GM23338 (cell line): Measurements from ENCODE around the gene ZMYND8. TPM values are rescaled to one million over a fixed set of nuclear protein-coding genes. Genes with fewer than 3 reads are reported as not detected.
A peak's percentile ranks its signal among the peaks of the same experiment; 100 is the strongest.

ENCODE experiments used
- ATAC-seq: fragments of 200-7000 bp; cut with Tn5 transposase; 3 replicates; pipeline ENCODE4 v1.9.1; 2020
- DNase-seq: peaks from one replicate; pipeline ENCODE4 v3.0.0-alpha.2; 2015; ENCODE audit warnings: low spot score
- H2AFZ ChIP-seq: fragments of 200-600 bp; sonication (generic); 2 replicates; pipeline ENCODE4 v1.8.0; 2016; ENCODE audit warnings: antibody characterized with exemption, mild to moderate bottlenecking, moderate library complexity
- H3F3A ChIP-seq: fragments of 200-600 bp; sonication (generic); replicated peaks from 2 replicates; pipeline ENCODE4 v1.8.0; 2017; ENCODE audit warnings: antibody characterized with exemption, mixed run types, low read depth
- H3K27ac ChIP-seq: fragments of 200-600 bp; sonication (generic); 2 replicates; pipeline ENCODE4 v1.6.1; 2016; ENCODE audit warnings: low read depth
- H3K27me3 ChIP-seq: fragments of 200-600 bp; sonication (generic); 2 replicates; pipeline ENCODE4 v1.8.0; 2016; ENCODE audit warnings: mild to moderate bottlenecking, mixed run types, moderate library complexity; ENCODE audit not compliant: insufficient read depth
- H3K36me3 ChIP-seq: fragments of 200-600 bp; sonication (generic); 2 replicates; pipeline ENCODE4 v1.8.0; 2016; ENCODE audit warnings: mild to moderate bottlenecking; ENCODE audit not compliant: insufficient read depth
- H3K4me1 ChIP-seq: fragments of 200-600 bp; sonication (generic); 2 replicates; pipeline ENCODE4 v1.8.0; 2016; ENCODE audit warnings: mild to moderate bottlenecking, moderate library complexity; ENCODE audit not compliant: insufficient read depth
- H3K4me2 ChIP-seq: fragments of 200-600 bp; sonication (generic); 2 replicates; pipeline ENCODE4 v1.7.1; 2017; ENCODE audit warnings: mixed run types
- H3K4me3 ChIP-seq: fragments of 200-600 bp; sonication (generic); 2 replicates; pipeline ENCODE4 v1.6.1; 2016; ENCODE audit warnings: mixed run types
- H3K79me2 ChIP-seq: fragments of 200-600 bp; sonication (generic); replicated peaks from 2 replicates; pipeline ENCODE4 v1.8.0; 2017; ENCODE audit warnings: mild to moderate bottlenecking; ENCODE audit not compliant: insufficient read depth
- H3K9me2 ChIP-seq: fragments of 200-600 bp; sonication (generic); 2 replicates; pipeline ENCODE4 v1.8.0; 2017; ENCODE audit not compliant: insufficient read depth
- H4K20me1 ChIP-seq: fragments of 200-600 bp; sonication (generic); replicated peaks from 2 replicates; pipeline ENCODE4 v1.8.0; 2017; ENCODE audit warnings: mild to moderate bottlenecking; ENCODE audit not compliant: insufficient read depth
- H3K27ac Mint-ChIP-seq: 2 replicates; pipeline ENCODE4 v1.8.0; 2020; ENCODE audit warnings: inconsistent platforms, mild to moderate bottlenecking, moderate library complexity, mixed read lengths
- H3K27me3 Mint-ChIP-seq: 3 replicates; pipeline ENCODE4 v1.8.0; 2022; ENCODE audit warnings: low read depth, mild to moderate bottlenecking, moderate library complexity, mixed read lengths, inconsistent platforms; ENCODE audit not compliant: insufficient read depth, poor library complexity
- H3K36me3 Mint-ChIP-seq: 3 replicates; pipeline ENCODE4 v1.8.0; 2021; ENCODE audit warnings: low read depth, mild to moderate bottlenecking, inconsistent platforms, moderate library complexity, mixed read lengths
- H3K4me1 Mint-ChIP-seq: 3 replicates; pipeline ENCODE4 v1.8.0; 2020; ENCODE audit warnings: mild to moderate bottlenecking, inconsistent platforms, mixed read lengths
- H3K4me3 Mint-ChIP-seq: 3 replicates; pipeline ENCODE4 v1.8.0; 2021; ENCODE audit warnings: moderate library complexity, mild to moderate bottlenecking, inconsistent platforms, mixed read lengths
- H3K9me3 Mint-ChIP-seq: 3 replicates; pipeline ENCODE4 v1.8.0; 2020; ENCODE audit warnings: moderate library complexity, mild to moderate bottlenecking, inconsistent platforms, mixed read lengths
- CREB1 ChIP-seq: fragments of 250-450 bp; sonication (Bioruptor Pico); IDR thresholded peaks from 2 replicates; pipeline ENCODE4 v1.5.0; 2020; ENCODE audit warnings: low read depth, mild to moderate bottlenecking, moderate library complexity
- CTCF ChIP-seq, 2 experiments: fragments of 200-600 bp in 1 of 2; sonication (generic) in 1 of 2; conservative IDR thresholded peaks; 2 replicates each; pipeline versions ENCODE4 v1.5.1 to v1.6.1; 2016 to 2017; ENCODE audit warnings: antibody characterized with exemption in 2 of 2, low read depth in 2 of 2, mild to moderate bottlenecking in 2 of 2, moderate library complexity in 1 of 2
- ETS1 ChIP-seq: IDR thresholded peaks from 2 replicates; pipeline ENCODE4 v1.6.1; 2016; ENCODE audit warnings: antibody characterized with exemption
- EZH2 ChIP-seq: fragments of 200-600 bp; sonication (generic); IDR thresholded peaks from one replicate; pipeline ENCODE4 v1.8.0; 2017; ENCODE audit warnings: antibody characterized with exemption, mild to moderate bottlenecking, low read depth; ENCODE audit not compliant: unreplicated experiment
- EZH2phosphoT487 ChIP-seq: fragments of 200-600 bp; sonication (generic); IDR thresholded peaks from one replicate; pipeline ENCODE4 v1.8.1; 2018; ENCODE audit warnings: antibody characterized with exemption; ENCODE audit not compliant: unreplicated experiment
- JUNB ChIP-seq: IDR thresholded peaks from one replicate; pipeline ENCODE4 v1.6.1; 2016; ENCODE audit warnings: antibody characterized with exemption; ENCODE audit not compliant: unreplicated experiment
- POLR2AphosphoS5 ChIP-seq: IDR thresholded peaks from 2 replicates; pipeline ENCODE4 v1.6.1; 2016; ENCODE audit warnings: antibody characterized with exemption, low read depth
- STAT1 ChIP-seq: IDR thresholded peaks from one replicate; pipeline ENCODE4 v1.6.1; 2016; ENCODE audit warnings: antibody characterized with exemption; ENCODE audit not compliant: unreplicated experiment
- ZNF114 ChIP-seq: fragments of 250-450 bp; sonication (Bioruptor Pico); IDR thresholded peaks from 2 replicates; pipeline ENCODE4 v1.5.0; 2020; ENCODE audit warnings: mild to moderate bottlenecking, moderate library complexity
- ZNF462 ChIP-seq: fragments of 250-450 bp; sonication (Bioruptor Pico); IDR thresholded peaks from 2 replicates; pipeline ENCODE4 v1.5.0; 2020; ENCODE audit warnings: mild to moderate bottlenecking, moderate library complexity
- long read RNA-seq: library from polyadenylated mRNA; unstranded; transcript quantifications from one replicate; pipeline ENCODE4 v2.0.0, GENCODE V29; 2020; ENCODE audit not compliant: unreplicated experiment
- polyA plus RNA-seq: library from polyadenylated mRNA; unstranded; fragments of >200 nt; fragmentation: Nextera tagmentation; extraction: Ambion mirVana; gene quantifications from 2 replicates; pipeline ENCODE4 v1.2.1, GENCODE V29; 2016
- total RNA-seq: library from RNA; depleted of rRNA; stranded (reverse); fragments of >200 nt; shearing (Covaris generic); gene quantifications from 2 replicates; pipeline ENCODE4 v1.2.3, GENCODE V29; 2014; rRNA removed

The ZMYND8 gene
- total RNA-seq: 64.2 and 70.9 TPM in 2 replicates
- 122 and 128 TPM in 2 replicates for polyA plus RNA-seq
- long read RNA-seq, partial matches to known transcripts: 16 of 33 reads
- long read RNA-seq, other reads (novel, unspliced or antisense): 17 of 33 reads

- Mint-ChIP-seq H3K36me3 (peaks cover 67% of the 10 kb centered on the region), H3K27me3 (peaks cover 34% of the 10 kb centered on the region), H3K27ac (no peak within 1 kb of the TSS; the same call in 1 of the 2 replicates), H3K9me3 (no peaks in the 10 kb centered on the region; the same call in 2 of the 3 replicates), H3K4me1 (peaks cover 54% of the 10 kb centered on the region; the same call in 2 of the 3 replicates), H3K4me3 (peak within 1 kb of the TSS; percentile 68)
- ATAC-seq: peak; percentile 27
- Histone ChIP-seq H2AFZ (no peak within 1 kb of the TSS), H3K4me1 (peaks cover 93% of the 10 kb centered on the region), H3K79me2 (peaks cover 96% of the 10 kb centered on the region), H3K4me2 (peak within 1 kb of the TSS; percentile 67), H3K27me3 (no peaks in the 10 kb centered on the region), H3K9me2 (no peaks in the 10 kb centered on the region), H4K20me1 (no peaks in the 10 kb centered on the region), H3K36me3 (no peaks in the 10 kb centered on the region), H3K27ac (peak within 1 kb of the TSS; percentile 98), H3K4me3 (peak within 1 kb of the TSS; percentile 24; the same call in 1 of the 2 replicates), H3F3A (peaks cover 19% of the 10 kb centered on the region)
- TF ChIP-seq EZH2phosphoT487: no peak
- peak; percentile 35 for TF ChIP-seq CREB1
- DNase-seq: peak; percentile 75
Observed at GRCh38 chr20:47356526-47357295, at the start of gene ZMYND8. TSS of gene ZMYND8 (minus strand) at chr20:47356699. CDS start at chr20:47356670, 29 bp downstream.

- no peaks in the 10 kb centered on the region for H3F3A ChIP-seq
- DNase-seq (no peak), ATAC-seq (no peak)
- no peaks in the 10 kb centered on the region for H4K20me1 ChIP-seq
- H3K4me3 ChIP-seq: no peak overlapping the region
- no peaks in the 10 kb centered on the region for H3K36me3 ChIP-seq
- H3K4me3 Mint-ChIP-seq: no peak overlapping the region
- H3K4me1 Mint-ChIP-seq: no peaks in the 10 kb centered on the region
- no peaks in the 10 kb centered on the region for H3K27me3 ChIP-seq
- no peak overlapping the region for H3K4me2 ChIP-seq
- no peaks in the 10 kb centered on the region for H3K9me2 ChIP-seq
- H3K36me3 Mint-ChIP-seq: no peaks in the 10 kb centered on the region
- no peak overlapping the region for H3K27ac ChIP-seq
- no peak overlapping the region for H3K27ac Mint-ChIP-seq
- TF ChIP-seq ZNF462 (CRISPR knock-in tag): no peak
- TF ChIP-seq EZH2phosphoT487: no peak
- no peak for TF ChIP-seq CTCF (conservative IDR thresholded peaks at IDR 0.05; ENCODE audit: low read depth in 2 of 2)
- TF ChIP-seq STAT1: no peak
- TF ChIP-seq POLR2AphosphoS5: no peak
- TF ChIP-seq EZH2: no peak
- TF ChIP-seq ETS1: no peak
- no peak for TF ChIP-seq JUNB
- TF ChIP-seq CREB1: no peak
- TF ChIP-seq ZNF114 (CRISPR knock-in tag): no peak
- H3K9me3 Mint-ChIP-seq: no peaks in the 10 kb centered on the region
- H2AFZ ChIP-seq: no peak overlapping the region
- H3K27me3 Mint-ChIP-seq: peaks cover under 1% of the 10 kb centered on the region
- H3K4me1 ChIP-seq: no peaks in the 10 kb centered on the region
- no peaks in the 10 kb centered on the region for H3K79me2 ChIP-seq
Observed at GRCh38 chr20:47405775-47406325, 49.4 kb upstream of the ZMYND8 start.
